Mammary epithelial cell (primary cell): ENCODE measurements around the gene TNS1.

Experiments
- CTCF ChIP-seq, 2 donors: IDR thresholded peaks in 1 of 2; conservative IDR thresholded peaks in 1 of 2; 2 replicates each; pipeline ENCODE4 v1.5.1; 2011 to 2012; ENCODE audit warnings: inconsistent platforms in 2 of 2, low read length in 2 of 2, mild to moderate bottlenecking in 2 of 2, control low read depth in 1 of 2, low read depth in 1 of 2; ENCODE audit not compliant: insufficient read depth in 1 of 2; ENCODE audit errors: extremely low read depth in 1 of 2
- EZH2 ChIP-seq: IDR thresholded peaks from 2 replicates; pipeline ENCODE4 v1.6.1; 2012; ENCODE audit warnings: low read length, inconsistent platforms, borderline replicate concordance

DNA sequence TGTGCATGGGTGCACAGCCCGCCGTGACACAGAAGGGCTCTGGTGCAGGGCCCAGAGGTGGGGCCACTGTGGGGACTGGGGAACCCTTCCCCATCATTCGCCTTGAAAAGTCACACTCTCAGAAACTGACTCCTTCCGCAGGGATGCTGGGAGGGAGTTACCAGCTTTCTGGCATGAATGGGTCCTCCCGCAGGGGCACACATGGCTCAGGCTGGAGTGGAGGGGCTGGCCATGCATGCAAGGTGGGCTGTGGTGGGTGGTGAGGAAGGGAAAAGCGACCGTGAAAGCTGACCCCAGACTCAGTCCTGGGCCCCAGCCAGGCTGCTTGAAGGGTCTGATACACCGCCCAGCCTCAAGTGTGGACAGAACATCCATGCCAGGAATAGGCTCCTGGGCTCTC lies 201.1 kb downstream of the TNS1 start:
- TF ChIP-seq CTCF (conservative IDR thresholded peaks at IDR 0.05 in 1 of 2, IDR thresholded peaks at IDR 0.05 in 1 of 2; ENCODE audit: extremely low read depth in 1 of 2, insufficient read depth in 1 of 2, low read depth in 1 of 2, low read length in 2 of 2) = no peak
- no peak for TF ChIP-seq EZH2
